ENCODE measurements around the gene ZSCAN9. TPM values are rescaled to one million over a fixed set of nuclear protein-coding genes. Genes with fewer than 3 reads are reported as not detected.

ZSCAN9 gene
- total and polyA plus RNA-seq, 2 donors (not counting 3 experiments of a cell fraction or from before 2014, with no cell fraction given): 11.7 to 18.0 TPM

- Histone ChIP-seq H3K4me2 (ENCODE audit: insufficient read depth, low read length) (no peak overlapping the region), H3K9me3 (replicated peaks; ENCODE audit: control insufficient read depth, insufficient read depth, low read length) (no peaks in the 10 kb centered on the region), H3K4me3 (replicated peaks in 1 of 3; ENCODE audit: insufficient read depth in 1 of 3, low read depth in 1 of 3, low read length in 3 of 3) (no peak overlapping the region), H3K4me1 (ENCODE audit: control insufficient read depth, extremely low read depth, insufficient read depth, low read length) (no peaks in the 10 kb centered on the region), H3K9me1 (replicated peaks; ENCODE audit: control insufficient read depth, extremely low read depth, insufficient read depth, low read length) (no peaks in the 10 kb centered on the region), H3K27ac (ENCODE audit: insufficient read depth, low read depth, low read length) (no peak overlapping the region), H3K36me3 (ENCODE audit: control insufficient read depth in 2 of 2, extremely low read depth in 1 of 2, insufficient read depth in 2 of 2, low read length in 2 of 2) (peaks cover under 1 to 4% of the 10 kb centered on the region in 2 experiments), H2AFZ (ENCODE audit: low read depth, low read length) (no peak overlapping the region), H3K9ac (replicated peaks; ENCODE audit: extremely low read depth, insufficient read depth, low read length) (no peak overlapping the region), H4K20me1 (replicated peaks; ENCODE audit: control insufficient read depth, extremely low read depth, insufficient read depth, low read length) (no peaks in the 10 kb centered on the region), H3K27me3 (ENCODE audit: control insufficient read depth in 2 of 2, insufficient read depth in 2 of 2, low read length in 2 of 2) (no peaks in the 10 kb centered on the region), H3K79me2 (ENCODE audit: control insufficient read depth, insufficient read depth, low read length) (no peaks in the 10 kb centered on the region)
- POLR2A ChIA-PET: no interaction called here
- dilution Hi-C loops (cut with MboI; ENCODE audit: extremely low pct_ligation_motif_present, low sequenced_read_pairs): no loop called here
- FAIRE-seq (no peak), DNase-seq (ENCODE audit: low read depth, low spot score) (no peak)
- intact Hi-C loops (cut with micrococcal nuclease): no loop called here
- BruUV-seq (replicated peaks): no TSS peak
- CTCF ChIA-PET: no interaction called here
- TF ChIP-seq EZH2 (IDR thresholded peaks at IDR 0.05; ENCODE audit: borderline replicate concordance, low read depth, low read length, severe bottlenecking) (no peak), POLR2AphosphoS5 (IDR thresholded peaks at IDR 0.05; ENCODE audit: insufficient read depth, low read depth, low read length) (no peak), MYC (IDR thresholded peaks at IDR 0.05; ENCODE audit: low read depth, low read length) (no peak), CTCF (IDR thresholded peaks at IDR 0.05; ENCODE audit: extremely low read depth in 1 of 2, insufficient read depth in 1 of 2, low read depth in 1 of 2, low read length in 2 of 2) (no peak), MAX (IDR thresholded peaks at IDR 0.05; ENCODE audit: insufficient read depth, insufficient read length) (no peak), JUN (IDR thresholded peaks at IDR 0.05; ENCODE audit: borderline replicate concordance, insufficient read depth, insufficient read length, low read depth) (no peak), FOS (IDR thresholded peaks at IDR 0.05; ENCODE audit: borderline replicate concordance, insufficient read depth, low read length) (no peak), GATA2 (IDR thresholded peaks at IDR 0.05; ENCODE audit: insufficient read depth, insufficient read length, low read depth, low read length) (no peak), POLR2A (IDR thresholded peaks at IDR 0.05; ENCODE audit: low read depth, low read length) (no peak)
Measured at GRCh38 chr6:28239636-28240035, 14.6 kb downstream of the ZSCAN9 start.
